ENCODE data around the gene KMT2E.

The KMT2E gene

DNA sequence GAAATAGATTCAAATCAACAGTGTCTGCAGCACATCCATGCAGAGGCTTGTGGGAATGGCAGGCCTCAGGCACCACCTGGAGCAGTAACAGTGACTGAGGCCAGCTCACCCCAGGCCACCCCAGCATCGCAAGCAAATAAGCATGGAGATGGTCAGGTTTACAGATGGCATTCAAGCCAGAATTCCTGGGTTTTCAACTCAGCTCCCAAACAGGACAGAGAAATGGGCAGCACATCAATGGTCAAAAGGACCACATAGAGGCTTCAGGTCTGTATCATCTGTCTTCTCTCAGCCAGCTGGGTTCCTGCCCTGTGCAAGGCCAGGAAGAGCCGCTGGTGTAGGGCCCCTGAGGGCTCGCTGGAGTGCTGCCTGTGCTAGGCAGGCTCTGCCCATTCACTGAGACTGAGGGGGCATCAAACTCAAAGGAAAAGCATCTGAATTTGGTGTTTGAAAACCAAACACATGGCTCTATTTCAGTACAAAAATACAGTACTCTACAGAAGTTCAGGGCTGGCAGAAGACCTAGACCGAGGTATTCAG, 112.5 kb downstream of the KMT2E start:
- TF ChIP-seq TAF1 (IDR thresholded peaks at IDR 0.05; ENCODE audit: borderline replicate concordance, low read depth, low read length) (no peak), POLR2AphosphoS5 (IDR thresholded peaks at IDR 0.05; ENCODE audit: low read depth, low read length) (no peak), POLR2A (IDR thresholded peaks at IDR 0.05; ENCODE audit: low read depth, low read length) (no peak)
- DNase-seq (ENCODE audit: insufficient read length) (no peak), FAIRE-seq (no peak)

DNA sequence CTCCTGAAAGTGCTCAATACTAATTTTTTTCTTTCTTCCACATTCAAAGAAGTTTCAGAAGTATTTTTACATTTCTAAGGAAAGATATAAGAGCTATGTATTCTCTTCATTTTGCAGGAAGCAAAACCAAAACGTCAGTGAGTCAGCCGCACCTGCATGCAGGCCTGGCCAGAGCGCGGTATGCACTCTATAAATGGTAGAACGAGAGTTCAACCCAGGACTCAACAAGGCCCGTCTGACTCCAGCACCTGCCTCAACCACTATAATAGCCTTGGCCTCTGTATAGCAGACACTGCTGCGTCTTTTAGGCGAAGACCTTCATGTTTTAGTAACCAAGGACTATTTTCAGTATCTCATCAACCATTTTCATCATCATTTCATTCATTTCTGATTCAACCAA, 113.2 kb downstream of the KMT2E start:
- TF ChIP-seq POLR2A (IDR thresholded peaks at IDR 0.05; ENCODE audit: low read depth, low read length) (no peak), POLR2AphosphoS5 (IDR thresholded peaks at IDR 0.05; ENCODE audit: low read depth, low read length) (no peak), TAF1 (IDR thresholded peaks at IDR 0.05; ENCODE audit: borderline replicate concordance, low read depth, low read length) (no peak)
- DNase-seq (ENCODE audit: insufficient read length): no peak
- no peak for FAIRE-seq

DNA sequence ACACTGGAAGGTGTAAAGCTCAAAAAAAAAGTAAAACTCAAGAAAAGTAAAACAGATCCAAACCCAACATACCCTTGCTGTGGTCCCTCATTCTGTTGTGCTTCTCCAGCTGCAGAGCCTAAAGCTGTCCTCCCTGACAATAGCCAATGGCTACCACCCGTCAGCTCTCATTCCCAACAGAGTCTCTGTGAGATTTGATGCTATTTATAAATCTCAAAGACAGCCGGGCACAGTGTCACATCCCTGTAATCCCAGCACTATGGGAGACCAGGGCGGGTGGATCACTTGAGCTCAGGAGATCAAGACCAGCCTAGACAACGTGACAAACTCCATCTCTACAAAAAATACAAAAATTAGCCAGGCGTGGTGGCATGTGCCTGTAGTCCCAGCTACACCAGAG, 116.0 kb downstream of the KMT2E start:
- TF ChIP-seq TAF1 (IDR thresholded peaks at IDR 0.05; ENCODE audit: borderline replicate concordance, low read depth, low read length) (no peak), POLR2A (IDR thresholded peaks at IDR 0.05; ENCODE audit: low read depth, low read length) (no peak), POLR2AphosphoS5 (IDR thresholded peaks at IDR 0.05; ENCODE audit: low read depth, low read length) (no peak)
- FAIRE-seq (no peak), DNase-seq (ENCODE audit: insufficient read length) (no peak)

DNA sequence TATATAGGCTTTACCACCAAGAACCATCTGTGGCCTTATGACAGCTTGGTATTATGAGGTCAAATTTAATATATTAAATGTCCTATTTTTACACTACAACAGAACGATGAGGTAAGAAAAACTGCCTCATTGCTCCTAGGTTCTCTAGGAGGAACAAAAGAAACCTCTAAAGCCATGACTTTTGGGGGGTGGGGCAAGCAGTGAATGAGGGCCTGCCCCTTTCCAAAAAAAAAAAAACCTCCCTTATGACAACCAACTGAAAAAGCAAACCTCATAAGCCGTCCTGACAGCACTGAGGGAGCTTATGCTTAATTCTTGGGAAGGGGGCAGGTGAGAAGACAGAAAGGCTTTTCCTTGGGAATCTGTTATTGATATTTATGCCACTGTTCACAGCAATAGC, 116.6 kb downstream of the KMT2E start:
- FAIRE-seq: no peak
- DNase-seq (ENCODE audit: insufficient read length): no peak
- TF ChIP-seq TAF1 (IDR thresholded peaks at IDR 0.05; ENCODE audit: borderline replicate concordance, low read depth, low read length) (no peak), POLR2A (IDR thresholded peaks at IDR 0.05; ENCODE audit: low read depth, low read length) (no peak), POLR2AphosphoS5 (IDR thresholded peaks at IDR 0.05; ENCODE audit: low read depth, low read length) (no peak)

DNA sequence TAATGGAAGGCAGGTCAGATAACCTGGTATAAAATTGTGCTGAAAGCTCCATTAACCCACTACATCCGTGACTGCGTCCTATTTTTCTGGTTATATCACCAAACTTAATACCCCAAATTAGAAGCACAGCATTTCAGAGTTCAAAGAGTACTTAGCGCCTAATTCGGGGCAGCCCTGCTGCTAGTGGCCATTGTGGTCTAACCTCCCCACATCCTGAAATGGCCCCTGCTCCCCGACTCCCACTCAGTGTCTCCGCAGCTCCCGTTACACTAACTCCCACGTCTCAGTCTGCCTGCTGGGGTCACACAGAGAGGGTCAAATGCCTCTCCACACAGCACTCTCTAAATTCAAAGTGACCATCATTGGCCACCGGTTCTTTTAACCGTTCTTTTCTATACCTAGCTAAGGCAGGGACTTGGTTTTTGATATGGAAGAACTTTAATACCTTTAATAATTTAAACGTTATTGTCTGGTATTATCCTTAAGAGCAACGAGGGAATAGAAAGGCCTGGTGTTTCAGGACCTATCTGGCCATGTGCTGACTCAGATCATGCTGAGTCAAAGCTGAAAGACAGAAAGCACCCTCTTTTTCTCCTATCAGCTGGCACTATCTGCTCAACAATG, 117.1 kb downstream of the KMT2E start:
- no peak for FAIRE-seq
- no peak for TF ChIP-seq POLR2A (IDR thresholded peaks at IDR 0.05; ENCODE audit: low read depth, low read length)
- no peak for TF ChIP-seq TAF1 (IDR thresholded peaks at IDR 0.05; ENCODE audit: borderline replicate concordance, low read depth, low read length)
- no peak for TF ChIP-seq POLR2AphosphoS5 (IDR thresholded peaks at IDR 0.05; ENCODE audit: low read depth, low read length)
- DNase-seq (ENCODE audit: insufficient read length): no peak

DNA sequence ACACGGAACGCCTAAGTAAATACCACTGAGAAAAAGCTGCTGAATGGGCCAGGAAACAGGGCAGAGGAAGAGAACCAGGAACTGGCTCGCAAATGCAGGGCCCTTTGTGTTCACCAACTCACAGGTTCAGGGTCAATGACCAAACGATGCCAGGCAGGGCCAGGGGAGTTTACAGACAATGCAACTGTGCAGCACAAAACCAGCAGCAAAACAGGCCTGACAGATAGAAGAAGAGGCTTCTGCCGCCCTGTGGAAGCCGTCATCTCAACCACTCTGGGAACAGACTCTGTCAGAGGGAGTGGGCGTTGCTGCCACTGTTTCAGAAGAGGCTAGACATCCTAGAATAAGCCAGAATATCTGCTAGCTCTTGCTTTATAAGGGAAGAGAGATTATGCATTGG, 117.9 kb downstream of the KMT2E start:
- FAIRE-seq: no peak
- TF ChIP-seq POLR2AphosphoS5 (IDR thresholded peaks at IDR 0.05; ENCODE audit: low read depth, low read length): no peak
- no peak for DNase-seq (ENCODE audit: insufficient read length)

DNA sequence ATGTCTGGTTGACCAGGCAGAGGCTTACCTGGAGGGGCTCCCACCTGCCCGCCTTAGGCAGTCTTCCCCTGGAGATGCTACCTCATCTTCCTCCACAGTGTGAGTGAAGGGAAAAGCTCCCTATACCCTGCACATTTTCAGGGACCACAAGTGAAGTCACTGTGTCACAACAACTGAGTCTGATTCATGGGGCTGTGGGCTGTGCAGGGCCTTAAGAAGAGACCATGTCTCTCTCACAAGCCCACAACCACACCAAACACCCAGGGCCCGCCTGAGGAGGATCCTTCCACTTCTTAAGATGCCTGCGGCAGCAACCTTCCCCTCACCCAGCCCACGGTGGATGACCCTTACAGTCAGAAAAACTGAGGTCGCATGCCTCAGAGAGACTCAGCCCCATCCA, 118.3 kb downstream of the KMT2E start:
- FAIRE-seq (no peak), DNase-seq (ENCODE audit: insufficient read length) (no peak)
- no peak for TF ChIP-seq POLR2AphosphoS5 (IDR thresholded peaks at IDR 0.05; ENCODE audit: low read depth, low read length)
- no peak for TF ChIP-seq POLR2A (IDR thresholded peaks at IDR 0.05; ENCODE audit: low read depth, low read length)

DNA sequence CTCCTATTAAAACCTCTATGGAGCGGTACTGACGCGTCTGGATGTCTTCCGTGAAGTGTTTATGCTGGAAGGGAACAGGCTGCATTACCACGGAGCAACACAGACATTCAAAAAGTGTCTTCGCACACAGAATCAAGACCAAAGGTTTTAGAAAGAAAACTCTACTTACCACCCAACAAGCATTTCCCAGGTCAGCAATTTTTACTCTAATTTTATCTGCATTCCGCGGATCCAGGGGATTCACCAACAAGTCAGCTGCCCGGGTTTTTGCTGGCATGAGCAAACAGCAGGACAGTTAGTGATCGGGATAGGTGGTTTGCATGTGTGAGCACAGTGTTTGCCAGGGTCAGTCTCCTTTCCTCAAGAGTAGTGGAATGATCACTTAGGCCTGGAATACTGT, 118.8 kb downstream of the KMT2E start:
- no peak for TF ChIP-seq POLR2A (IDR thresholded peaks at IDR 0.05; ENCODE audit: low read depth, low read length)
- TF ChIP-seq TAF1 (IDR thresholded peaks at IDR 0.05; ENCODE audit: borderline replicate concordance, low read depth, low read length): no peak
- FAIRE-seq: no peak

DNA sequence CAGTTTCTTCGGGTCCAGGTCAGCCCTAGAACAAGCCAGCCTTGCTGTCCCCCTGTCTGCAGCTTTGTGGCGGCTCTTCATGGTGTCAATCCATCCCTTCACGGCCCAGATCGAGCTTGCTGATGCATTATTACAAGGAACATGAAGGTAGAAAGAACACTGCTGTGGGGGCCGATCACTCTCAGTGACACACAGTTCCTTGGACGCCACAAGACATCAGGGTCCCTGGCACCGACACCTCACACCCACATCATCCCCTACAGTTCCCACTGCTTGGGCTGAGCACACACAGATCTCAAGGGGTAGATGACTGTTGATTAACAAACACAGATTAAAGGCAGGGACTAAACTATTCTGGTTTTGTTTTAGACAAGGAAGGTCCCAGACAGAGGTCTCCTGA, 119.4 kb downstream of the KMT2E start:
- no peak for FAIRE-seq
- DNase-seq (ENCODE audit: insufficient read length): no peak
- TF ChIP-seq POLR2AphosphoS5 (IDR thresholded peaks at IDR 0.05; ENCODE audit: low read depth, low read length) (no peak), TAF1 (IDR thresholded peaks at IDR 0.05; ENCODE audit: borderline replicate concordance, low read depth, low read length) (no peak), POLR2A (IDR thresholded peaks at IDR 0.05; ENCODE audit: low read depth, low read length) (no peak)

More for the DNA sequence above, 118.8 kb downstream of the KMT2E start:
- DNase-seq (ENCODE audit: insufficient read length): no peak

DNA sequence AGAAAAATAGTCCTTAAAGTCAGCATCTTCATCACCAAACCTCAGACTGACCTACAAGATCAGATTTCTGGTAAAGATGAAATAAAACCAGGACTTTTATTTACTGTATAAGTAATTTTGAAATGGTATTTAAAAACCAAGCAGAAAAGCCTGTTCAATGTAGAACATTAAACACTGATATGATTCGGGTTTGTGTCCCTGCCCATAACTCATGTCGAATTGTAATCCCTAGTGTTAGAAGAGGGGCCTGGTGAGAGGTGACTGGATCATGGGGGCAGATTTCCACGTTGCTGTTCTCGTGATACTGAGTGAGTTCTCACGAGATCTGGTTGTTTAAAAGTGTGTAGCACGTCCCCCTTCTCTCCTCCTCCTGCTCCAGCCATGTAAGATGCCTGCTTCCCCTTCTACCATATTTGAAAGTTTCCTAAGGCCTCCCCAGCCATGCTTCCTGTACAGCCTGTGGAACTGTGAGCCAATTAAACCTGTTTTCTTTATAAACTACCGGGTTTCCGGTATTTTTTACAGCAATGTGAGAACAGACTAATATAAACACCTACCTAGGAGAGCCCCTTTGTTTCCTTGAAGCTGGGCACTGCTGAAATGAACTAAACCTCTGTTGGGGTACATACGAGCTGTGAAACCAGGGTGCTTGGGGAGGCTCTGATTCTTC, 120.1 kb downstream of the KMT2E start:
- DNase-seq (ENCODE audit: insufficient read length): no peak
- no peak for FAIRE-seq
- TF ChIP-seq POLR2AphosphoS5 (IDR thresholded peaks at IDR 0.05; ENCODE audit: low read depth, low read length): no peak
- no peak for TF ChIP-seq TAF1 (IDR thresholded peaks at IDR 0.05; ENCODE audit: borderline replicate concordance, low read depth, low read length)
- no peak for TF ChIP-seq POLR2A (IDR thresholded peaks at IDR 0.05; ENCODE audit: low read depth, low read length)

DNA sequence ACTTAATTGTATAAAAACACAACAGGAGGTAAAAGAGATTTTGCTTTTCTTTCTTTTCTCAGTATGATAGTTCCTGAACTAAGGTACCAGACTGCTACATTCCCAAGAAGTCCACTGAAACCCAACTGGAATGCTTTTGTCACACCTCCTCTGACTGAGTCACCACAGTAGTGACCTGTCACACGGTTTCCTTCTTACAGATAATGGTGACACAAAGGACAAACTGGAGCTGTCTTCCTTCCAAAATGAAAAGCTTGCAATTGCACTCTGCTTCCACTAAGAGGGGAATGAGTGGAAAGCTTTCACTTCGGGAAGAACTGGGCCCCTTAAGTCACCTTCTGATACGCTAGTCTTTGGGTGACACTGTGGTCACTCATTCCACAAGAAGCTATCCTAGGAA, 122.2 kb downstream of the KMT2E start:
- no peak for DNase-seq (ENCODE audit: insufficient read length)
- no peak for FAIRE-seq
- no peak for TF ChIP-seq POLR2AphosphoS5 (IDR thresholded peaks at IDR 0.05; ENCODE audit: low read depth, low read length)
- no peak for TF ChIP-seq TAF1 (IDR thresholded peaks at IDR 0.05; ENCODE audit: borderline replicate concordance, low read depth, low read length)
- no peak for TF ChIP-seq POLR2A (IDR thresholded peaks at IDR 0.05; ENCODE audit: low read depth, low read length)

DNA sequence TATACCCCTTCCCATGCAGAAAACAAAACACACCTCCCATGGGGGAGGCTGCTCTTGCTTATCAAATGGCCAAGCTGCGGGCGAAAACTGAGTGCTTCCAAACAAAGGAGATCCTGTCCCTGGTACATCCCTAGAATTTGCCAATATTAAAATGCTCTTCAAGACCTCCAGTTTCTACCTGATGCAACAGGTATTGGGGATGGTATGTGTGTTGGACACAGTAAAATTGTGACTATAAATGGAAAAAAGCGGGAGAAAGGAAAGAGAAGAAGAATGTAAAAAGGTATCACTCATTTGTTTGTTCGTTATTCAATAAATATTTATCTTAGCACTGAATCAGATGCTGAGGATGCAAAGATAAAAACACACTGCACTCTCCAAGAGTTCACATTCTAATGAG, 123.9 kb downstream of the KMT2E start:
- DNase-seq (ENCODE audit: insufficient read length) (no peak), FAIRE-seq (no peak)
- no peak for TF ChIP-seq POLR2A (IDR thresholded peaks at IDR 0.05; ENCODE audit: low read depth, low read length)
- TF ChIP-seq POLR2AphosphoS5 (IDR thresholded peaks at IDR 0.05; ENCODE audit: low read depth, low read length): no peak
- TF ChIP-seq TAF1 (IDR thresholded peaks at IDR 0.05; ENCODE audit: borderline replicate concordance, low read depth, low read length): no peak

All from GM12892 (cell line).